Stimulated activated CD4-positive, alpha-beta T cell treated with anti-CD3 and anti-CD28 coated beads, Interleukin-1b, Interleukin-23, amount 100 ng/mL, for 48 hours (primary cell): Measurements from ENCODE around the gene IMPA2.

ENCODE experiments used
- DNase-seq: peaks from one replicate; pipeline ENCODE4 v3.0.0-alpha.2; 2020

IMPA2 gene

GRCh38 chr18:11991021-11991795, 9.9 kb downstream of the IMPA2 start:
- no peak for DNase-seq

GRCh38 chr18:11992096-11992790, 10.9 kb downstream of the IMPA2 start:
- no peak for DNase-seq

GRCh38 chr18:11993264-11993916, 12.1 kb downstream of the IMPA2 start:
- no peak for DNase-seq

GRCh38 chr18:11994336-11994702, 13.0 kb downstream of the IMPA2 start:
- no peak for DNase-seq

GRCh38 chr18:11994703-11995444, 13.6 kb downstream of the IMPA2 start:
- DNase-seq: no peak

- DNase-seq: peak; percentile 42
These were observed 14.3 kb downstream of the IMPA2 start for GRCh38 chr18:11995445-11996189.

- DNase-seq: no peak
These were observed 15.0 kb downstream of the IMPA2 start for GRCh38 chr18:11996190-11996754.

- DNase-seq: no peak
These were observed 15.6 kb downstream of the IMPA2 start for GRCh38 chr18:11996907-11997306.

GRCh38 chr18:11997466-11997865, 16.2 kb downstream of the IMPA2 start:
- no peak for DNase-seq

GRCh38 chr18:11998193-11998592, 16.9 kb downstream of the IMPA2 start:
- no peak for DNase-seq

GRCh38 chr18:11999429-11999828, 18.1 kb downstream of the IMPA2 start:
- no peak for DNase-seq

- DNase-seq: no peak
These were observed 18.9 kb downstream of the IMPA2 start for GRCh38 chr18:12000072-12000659.

- DNase-seq: no peak
These were observed 20.1 kb downstream of the IMPA2 start for GRCh38 chr18:12001421-12001820.

GRCh38 chr18:12003894-12004293, 22.6 kb downstream of the IMPA2 start:
- no peak for DNase-seq

- DNase-seq: no peak
These were observed 24.5 kb downstream of the IMPA2 start for GRCh38 chr18:12005538-12006487.

- DNase-seq: no peak
These were observed 25.2 kb downstream of the IMPA2 start for GRCh38 chr18:12006488-12006840.

- no peak for DNase-seq
These were observed 25.8 kb downstream of the IMPA2 start for GRCh38 chr18:12007063-12007462.

- no peak for DNase-seq
These were observed 27.0 kb downstream of the IMPA2 start for GRCh38 chr18:12008181-12008767.

- DNase-seq: no peak
These were observed 27.7 kb downstream of the IMPA2 start for GRCh38 chr18:12008842-12009580.
